ENCODE results near the gene SNRNP200. TPM values are rescaled to one million over a fixed set of nuclear protein-coding genes. Genes with fewer than 3 reads are reported as not detected.

Gene SNRNP200
- polyA plus RNA-seq (ENCODE audit: insufficient read length in 4 of 4): 100 to 1,000 TPM; 130 to 193 (median 174) TPM

- DNase-seq (ENCODE audit: low read depth in 4 of 4, low spot score in 3 of 4): peak in 2 of 4 donors; percentile 64 to 70
These were observed at the start of gene SNRNP200 for GRCh38 chr2:96305091-96305978. Gene SNRNP200 (minus strand): TSS chr2:96305546. CDS start chr2:96305437, 109 bp downstream.

- no peak for DNase-seq (ENCODE audit: low read depth in 4 of 4, low spot score in 3 of 4)
These were observed 49.1 kb upstream of the SNRNP200 start for GRCh38 chr2:96354492-96354891.

GRCh38 chr2:96353606-96354101 is 48.3 kb upstream of the SNRNP200 start:
- DNase-seq (ENCODE audit: low read depth in 4 of 4, low spot score in 3 of 4): no peak

GRCh38 chr2:96353032-96353561 is 47.8 kb upstream of the SNRNP200 start:
- DNase-seq (ENCODE audit: low read depth in 4 of 4, low spot score in 3 of 4): no peak

- DNase-seq (ENCODE audit: low read depth in 4 of 4, low spot score in 3 of 4): no peak
These were observed 42.0 kb upstream of the SNRNP200 start for GRCh38 chr2:96347395-96347794.

GRCh38 chr2:96345868-96346462 is 40.6 kb upstream of the SNRNP200 start:
- DNase-seq (ENCODE audit: low read depth in 4 of 4, low spot score in 3 of 4): no peak

- DNase-seq (ENCODE audit: low read depth in 4 of 4, low spot score in 3 of 4): no peak
These were observed 40.1 kb upstream of the SNRNP200 start for GRCh38 chr2:96345438-96345837.

GRCh38 chr2:96344011-96344410 is 38.7 kb upstream of the SNRNP200 start:
- DNase-seq (ENCODE audit: low read depth in 4 of 4, low spot score in 3 of 4): no peak

- no peak for DNase-seq (ENCODE audit: low read depth in 4 of 4, low spot score in 3 of 4)
These were observed 36.7 kb upstream of the SNRNP200 start for GRCh38 chr2:96342085-96342484.

GRCh38 chr2:96341641-96342040 is 36.3 kb upstream of the SNRNP200 start:
- DNase-seq (ENCODE audit: low read depth in 4 of 4, low spot score in 3 of 4): no peak

- DNase-seq (ENCODE audit: low read depth in 4 of 4, low spot score in 3 of 4): no peak
These were observed 35.4 kb upstream of the SNRNP200 start for GRCh38 chr2:96340493-96341414.

GRCh38 chr2:96336873-96337272 is 31.5 kb upstream of the SNRNP200 start:
- no peak for DNase-seq (ENCODE audit: low read depth in 4 of 4, low spot score in 3 of 4)

- DNase-seq (ENCODE audit: low read depth in 4 of 4, low spot score in 3 of 4): no peak
These were observed 30.9 kb upstream of the SNRNP200 start for GRCh38 chr2:96336104-96336775.

- DNase-seq (ENCODE audit: low read depth in 4 of 4, low spot score in 3 of 4): no peak
These were observed 28.4 kb upstream of the SNRNP200 start for GRCh38 chr2:96333708-96334107.

- no peak for DNase-seq (ENCODE audit: low read depth in 4 of 4, low spot score in 3 of 4)
These were observed 25.1 kb upstream of the SNRNP200 start for GRCh38 chr2:96330407-96330806.

GRCh38 chr2:96329874-96330273 is 24.5 kb upstream of the SNRNP200 start:
- DNase-seq (ENCODE audit: low read depth in 4 of 4, low spot score in 3 of 4): no peak

- DNase-seq (ENCODE audit: low read depth in 4 of 4, low spot score in 3 of 4): no peak
These were observed 24.1 kb upstream of the SNRNP200 start for GRCh38 chr2:96329456-96329855.

GRCh38 chr2:96326990-96327820 is 21.9 kb upstream of the SNRNP200 start:
- no peak for DNase-seq (ENCODE audit: low read depth in 4 of 4, low spot score in 3 of 4)

- DNase-seq (ENCODE audit: low read depth in 4 of 4, low spot score in 3 of 4): no peak
These were observed 21.2 kb upstream of the SNRNP200 start for GRCh38 chr2:96326564-96326963.
